ENCODE data around the gene LRTM2.

LRTM2 gene

GRCh38 chr12:1879633-1880032 lies 59.3 kb downstream of the LRTM2 start:
- TF ChIP-seq, protein P1, sequence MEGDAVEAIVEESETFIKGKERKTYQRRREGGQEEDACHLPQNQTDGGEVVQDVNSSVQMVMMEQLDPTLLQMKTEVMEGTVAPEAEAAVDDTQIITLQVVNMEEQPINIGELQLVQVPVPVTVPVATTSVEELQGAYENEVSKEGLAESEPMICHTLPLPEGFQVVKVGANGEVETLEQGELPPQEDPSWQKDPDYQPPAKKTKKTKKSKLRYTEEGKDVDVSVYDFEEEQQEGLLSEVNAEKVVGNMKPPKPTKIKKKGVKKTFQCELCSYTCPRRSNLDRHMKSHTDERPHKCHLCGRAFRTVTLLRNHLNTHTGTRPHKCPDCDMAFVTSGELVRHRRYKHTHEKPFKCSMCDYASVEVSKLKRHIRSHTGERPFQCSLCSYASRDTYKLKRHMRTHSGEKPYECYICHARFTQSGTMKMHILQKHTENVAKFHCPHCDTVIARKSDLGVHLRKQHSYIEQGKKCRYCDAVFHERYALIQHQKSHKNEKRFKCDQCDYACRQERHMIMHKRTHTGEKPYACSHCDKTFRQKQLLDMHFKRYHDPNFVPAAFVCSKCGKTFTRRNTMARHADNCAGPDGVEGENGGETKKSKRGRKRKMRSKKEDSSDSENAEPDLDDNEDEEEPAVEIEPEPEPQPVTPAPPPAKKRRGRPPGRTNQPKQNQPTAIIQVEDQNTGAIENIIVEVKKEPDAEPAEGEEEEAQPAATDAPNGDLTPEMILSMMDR (IDR thresholded peaks at IDR 0.05; ENCODE audit: low read depth, low read length) = no peak
- DNase-seq (ENCODE audit: extremely low read depth, low read depth) = no peak

- TF ChIP-seq, protein P1 (IDR thresholded peaks at IDR 0.05; ENCODE audit: low read depth, low read length) = no peak
- DNase-seq (ENCODE audit: extremely low read depth, low read depth) = no peak
These were observed 59.9 kb downstream of the LRTM2 start for GRCh38 chr12:1880153-1880845.

DNA sequence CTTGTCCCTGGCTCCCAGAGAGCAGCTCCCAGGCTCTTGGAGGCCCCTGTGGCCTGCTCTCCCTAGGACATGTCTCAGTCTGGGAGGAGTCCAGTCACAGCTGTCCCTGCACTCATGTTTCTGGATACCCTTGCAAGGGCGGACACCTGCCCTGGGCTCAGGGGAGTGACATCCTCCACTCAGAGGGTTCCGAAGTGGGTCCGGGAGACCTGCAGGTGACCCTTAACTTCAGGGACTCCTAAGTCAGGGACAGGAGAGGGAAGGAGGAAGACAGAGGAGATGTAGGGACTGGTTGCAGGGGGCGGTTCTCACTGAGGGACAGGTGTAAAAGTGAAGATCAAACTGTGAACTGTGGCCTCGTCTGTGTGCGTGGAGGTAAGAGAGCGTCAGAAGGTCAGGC lies 60.5 kb downstream of the LRTM2 start:
- DNase-seq (ENCODE audit: extremely low read depth, low read depth) = no peak
- TF ChIP-seq, protein P1 (IDR thresholded peaks at IDR 0.05; ENCODE audit: low read depth, low read length) = no peak

- DNase-seq (ENCODE audit: extremely low read depth, low read depth) = no peak
- TF ChIP-seq, protein P1 (IDR thresholded peaks at IDR 0.05; ENCODE audit: low read depth, low read length) = no peak
These were observed 60.9 kb downstream of the LRTM2 start for GRCh38 chr12:1881301-1881700.

DNA sequence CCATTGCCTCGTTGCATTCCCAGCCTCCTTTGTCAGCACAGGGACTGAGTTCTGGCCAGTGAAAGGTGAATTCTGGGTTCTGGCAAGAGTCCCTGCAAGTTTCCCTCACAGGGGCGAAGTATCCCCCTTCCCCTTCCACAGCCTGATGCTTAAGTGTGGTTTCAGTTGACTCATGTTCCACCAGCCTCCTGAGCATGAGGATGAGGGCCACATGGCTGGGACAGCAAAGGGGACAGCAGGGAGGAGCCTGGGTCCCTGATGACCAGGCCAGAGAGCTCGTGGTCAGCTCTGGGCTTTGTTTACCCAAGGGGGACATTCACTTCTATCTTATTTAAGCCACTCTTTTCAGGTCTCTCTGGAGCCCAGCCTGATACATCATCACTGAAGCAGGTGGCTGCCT lies 61.6 kb downstream of the LRTM2 start:
- DNase-seq (ENCODE audit: extremely low read depth, low read depth) = no peak
- TF ChIP-seq, protein P1 (IDR thresholded peaks at IDR 0.05; ENCODE audit: low read depth, low read length) = no peak

GRCh38 chr12:1882405-1882804 lies 62.0 kb downstream of the LRTM2 start:
- DNase-seq (ENCODE audit: extremely low read depth, low read depth) = no peak
- TF ChIP-seq, protein P1 (IDR thresholded peaks at IDR 0.05; ENCODE audit: low read depth, low read length) = no peak

DNA sequence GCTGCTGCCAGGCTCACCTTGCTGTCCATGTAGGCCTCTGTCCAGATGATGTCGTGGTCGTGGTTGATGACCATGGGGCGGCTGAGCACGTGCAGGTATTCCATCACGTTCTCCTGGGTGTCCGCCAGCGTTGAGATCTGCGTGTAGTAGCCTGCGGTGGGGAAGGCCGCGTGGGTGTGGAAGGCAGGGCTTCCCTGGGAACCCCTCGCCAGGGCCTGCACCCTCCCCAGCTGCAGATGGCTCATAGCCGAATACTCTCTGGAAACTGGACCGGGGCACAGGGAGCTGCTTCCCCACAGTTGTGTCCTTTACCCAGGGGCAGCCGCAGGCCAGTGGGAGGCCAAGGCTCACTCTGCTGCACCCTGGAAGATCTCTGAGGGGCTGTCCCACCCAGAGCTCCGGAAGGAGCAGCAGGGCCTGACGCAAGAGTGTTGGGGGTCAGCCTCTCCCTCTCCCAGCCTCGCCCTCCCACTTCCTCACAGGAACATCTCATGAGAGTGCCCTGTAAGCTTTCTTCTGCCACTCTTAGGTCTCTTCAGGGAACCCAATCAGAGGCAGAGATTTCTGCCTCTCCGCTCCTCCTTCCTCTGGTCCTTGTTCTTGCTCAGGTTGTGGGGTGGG lies 62.6 kb downstream of the LRTM2 start:
- TF ChIP-seq, protein P1 (IDR thresholded peaks at IDR 0.05; ENCODE audit: low read depth, low read length) = no peak

More for the DNA sequence above, 62.6 kb downstream of the LRTM2 start:
- DNase-seq (ENCODE audit: extremely low read depth, low read depth) = no peak
